Measurements from ENCODE around the gene DUSP15.

The DUSP15 gene

DNA sequence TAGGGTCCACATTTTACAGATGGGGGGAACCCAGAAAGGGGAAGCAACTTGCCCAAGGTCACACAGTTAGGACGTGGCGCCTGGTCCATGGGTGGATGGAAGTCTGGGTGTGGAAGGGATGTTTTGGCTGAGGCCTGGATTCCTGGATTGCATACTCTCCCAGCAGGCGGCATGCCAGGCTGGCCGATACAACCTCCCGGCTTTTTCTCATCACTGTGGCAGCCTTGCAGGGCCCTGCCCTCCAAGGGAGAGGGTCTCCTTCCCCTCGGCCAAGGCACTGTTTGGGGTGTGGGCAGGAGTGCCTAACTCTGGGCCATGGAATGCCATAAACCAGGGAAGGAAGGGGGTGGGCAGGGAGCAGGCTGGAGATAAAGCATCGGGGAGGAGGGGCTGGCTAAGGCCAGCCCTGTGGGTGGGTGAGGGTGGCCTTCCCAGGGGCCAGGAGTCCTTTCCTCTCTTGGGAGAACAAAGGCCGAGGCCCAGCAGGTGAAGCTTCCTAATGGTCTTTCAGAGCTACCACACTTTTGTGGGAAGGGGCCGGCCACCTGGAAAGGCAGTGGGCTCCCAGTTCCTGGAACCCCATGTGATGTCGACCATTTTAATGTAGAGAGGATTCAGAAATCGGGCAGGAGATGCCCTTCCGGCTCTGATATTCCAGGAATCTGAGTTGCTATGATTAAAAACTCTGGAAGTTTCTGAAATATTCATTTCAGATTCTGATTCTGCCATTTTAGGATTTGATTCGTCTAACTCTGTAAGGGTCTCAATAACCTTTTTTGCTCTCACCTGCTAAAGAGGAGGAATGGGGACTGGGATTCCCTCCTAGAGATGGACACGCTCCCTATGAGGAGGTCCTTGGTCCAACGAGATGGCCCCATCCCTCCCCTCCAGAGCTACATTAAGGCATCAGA, 29.2 kb downstream of the DUSP15 start:
- H3K4me3 ChIP-seq (ENCODE audit: low read depth, low read length), result no peak overlapping the region
- no peak for DNase-seq (ENCODE audit: low read depth)
- no peak for TF ChIP-seq CTCF (IDR thresholded peaks at IDR 0.05; ENCODE audit: insufficient read depth, low read depth, low read length, missing control alignments)

- no peak for TF ChIP-seq CTCF (IDR thresholded peaks at IDR 0.05; ENCODE audit: insufficient read depth, low read depth, low read length, missing control alignments)
- no peak overlapping the region for H3K4me3 ChIP-seq (ENCODE audit: low read depth, low read length)
- DNase-seq (ENCODE audit: low read depth), result no peak
Measured at GRCh38 chr20:31839782-31840487, 30.4 kb downstream of the DUSP15 start.

DNA sequence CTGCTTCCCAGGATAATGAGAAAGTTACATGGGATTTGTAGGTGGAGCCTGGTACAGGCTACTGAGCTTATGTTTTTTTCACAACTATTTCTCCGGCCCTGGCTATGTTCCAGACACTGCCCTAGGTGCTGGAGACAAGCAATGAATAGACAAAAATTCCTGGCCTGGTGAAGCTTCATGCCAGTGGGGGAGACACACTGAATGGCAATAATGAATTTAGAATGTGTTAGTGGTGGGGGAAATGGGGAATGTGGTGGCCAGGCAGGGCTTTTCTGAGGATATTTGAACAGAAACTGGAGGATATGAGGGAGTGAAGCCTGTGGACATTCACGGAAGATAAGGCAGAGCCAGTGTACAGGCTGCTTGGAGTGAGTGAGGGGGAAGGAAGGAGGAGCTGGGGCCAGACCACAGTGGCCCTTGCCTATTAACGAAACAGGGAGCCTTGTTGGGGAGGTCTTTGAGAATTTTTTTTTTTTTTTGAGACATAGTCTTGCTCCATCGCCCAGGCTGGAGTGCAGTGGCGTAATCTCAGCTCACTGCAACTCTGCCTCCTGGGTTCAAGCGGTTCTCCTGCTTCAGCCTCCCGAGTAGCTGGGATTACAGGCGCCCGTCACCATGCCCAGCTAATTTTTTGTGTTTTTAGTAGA, 31.6 kb downstream of the DUSP15 start:
- no peak for TF ChIP-seq CTCF (IDR thresholded peaks at IDR 0.05; ENCODE audit: insufficient read depth, low read depth, low read length, missing control alignments)
- DNase-seq (ENCODE audit: low read depth), result no peak
- H3K4me3 ChIP-seq (ENCODE audit: low read depth, low read length), result no peak overlapping the region

DNA sequence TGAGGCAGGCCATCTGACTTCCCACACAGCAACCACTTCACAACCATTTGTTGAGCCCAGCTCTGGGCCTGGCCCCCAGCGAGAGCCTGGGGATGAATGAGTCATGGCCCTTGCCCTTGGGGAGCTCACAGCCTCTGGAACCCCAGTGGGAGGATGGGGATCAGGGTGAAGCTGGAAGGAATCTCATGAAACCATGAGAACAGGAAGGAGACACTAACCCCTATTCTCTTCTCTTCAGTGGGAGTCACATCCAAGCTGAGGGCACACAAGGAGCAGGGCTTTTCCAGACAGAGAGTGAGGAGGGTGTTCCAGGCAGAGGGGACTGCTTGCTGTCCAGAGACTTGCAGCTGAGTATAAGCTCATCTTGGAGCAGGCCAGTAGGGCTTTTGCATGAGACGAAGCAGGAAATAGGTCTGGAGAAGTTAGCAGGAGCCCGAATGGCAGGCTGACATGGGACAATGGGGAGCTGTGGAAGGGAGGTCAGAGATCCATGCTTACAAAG, 32.4 kb downstream of the DUSP15 start:
- TF ChIP-seq CTCF (IDR thresholded peaks at IDR 0.05; ENCODE audit: insufficient read depth, low read depth, low read length, missing control alignments), result no peak
- no peak for DNase-seq (ENCODE audit: low read depth)

GRCh38 chr20:31836853-31837608, 33.3 kb downstream of the DUSP15 start:
- DNase-seq (ENCODE audit: low read depth), result no peak
- TF ChIP-seq CTCF (IDR thresholded peaks at IDR 0.05; ENCODE audit: insufficient read depth, low read depth, low read length, missing control alignments), result no peak
- no peak overlapping the region for H3K4me3 ChIP-seq (ENCODE audit: low read depth, low read length)

More for the DNA sequence above, 32.4 kb downstream of the DUSP15 start:
- no peak overlapping the region for H3K4me3 ChIP-seq (ENCODE audit: low read depth, low read length)

Measured in GM12865 (cell line).